Neural cell (in vitro differentiated cells): ENCODE results near the gene KIRREL3. TPM values are rescaled to one million over a fixed set of nuclear protein-coding genes. Genes with fewer than 3 reads are reported as not detected.
A peak's percentile ranks its signal among the peaks of the same experiment; 100 is the strongest.

ENCODE experiments used
- H2AFZ ChIP-seq: fragments of 200-600, 300-800 bp; sonication (generic), shearing (Covaris generic); 2 replicates; pipeline ENCODE4 v1.6.0; 2014; ENCODE audit warnings: low read depth, mild to moderate bottlenecking, antibody characterized with exemption, low read length, moderate library complexity
- H3F3A ChIP-seq: fragments of 200-600 bp; shearing (Covaris generic); 2 replicates; pipeline ENCODE4 v1.6.1; 2016; ENCODE audit warnings: mild to moderate bottlenecking, moderate library complexity, mixed read lengths, antibody characterized with exemption, low read length; ENCODE audit not compliant: insufficient read depth, poor library complexity, severe bottlenecking
- H3K27ac ChIP-seq: fragments of 200-600, 300-800 bp; sonication (generic), shearing (Covaris generic); 2 replicates; pipeline ENCODE4 v1.5.1; 2014; ENCODE audit warnings: mild to moderate bottlenecking, low read length, moderate library complexity
- H3K27me3 ChIP-seq: fragments of 300-800, 200-600 bp; sonication (generic), shearing (Covaris generic); 2 replicates; pipeline ENCODE4 v1.6.0; 2014; ENCODE audit warnings: mild to moderate bottlenecking, low read depth, low read length, moderate library complexity; ENCODE audit not compliant: insufficient read depth
- H3K36me3 ChIP-seq: fragments of 300-800, 200-600 bp; sonication (generic), shearing (Covaris generic); 2 replicates; pipeline ENCODE4 v1.5.1; 2014; ENCODE audit warnings: mild to moderate bottlenecking, antibody characterized with exemption, low read length, moderate library complexity; ENCODE audit not compliant: insufficient read depth
- H3K4me2 ChIP-seq: fragments of 300-800, 200-600 bp; sonication (generic), shearing (Covaris generic); 2 replicates; pipeline ENCODE4 v1.6.0; 2014; ENCODE audit warnings: mild to moderate bottlenecking, low read length
- H3K4me3 ChIP-seq: fragments of 300-800, 200-600 bp; sonication (generic), shearing (Covaris generic); 2 replicates; pipeline ENCODE4 v1.5.1; 2014; ENCODE audit warnings: mild to moderate bottlenecking, low read length, moderate library complexity
- H3K79me2 ChIP-seq: fragments of 200-600 bp; shearing (Covaris generic); replicated peaks from 2 replicates; pipeline ENCODE4 v1.6.0; 2014; ENCODE audit warnings: mild to moderate bottlenecking, low read length, moderate library complexity; ENCODE audit not compliant: insufficient read depth
- H3K9ac ChIP-seq: fragments of 300-800, 200-600 bp; sonication (generic), shearing (Covaris generic); 2 replicates; pipeline ENCODE4 v1.6.1; 2016; ENCODE audit warnings: mild to moderate bottlenecking, low read length, mixed read lengths
- H3K9me2 ChIP-seq: fragments of 200-600 bp; shearing (Covaris generic); 2 replicates; pipeline ENCODE4 v1.6.1; 2016; ENCODE audit warnings: mild to moderate bottlenecking, low read length, mixed read lengths; ENCODE audit not compliant: insufficient read depth
- H3K9me3 ChIP-seq: fragments of 200-600, 300-800 bp; sonication (generic), shearing (Covaris generic); 2 replicates; pipeline ENCODE4 v1.6.1; 2016; ENCODE audit warnings: mild to moderate bottlenecking, mixed run types, low read length, moderate library complexity, mixed read lengths
- H4K20me1 ChIP-seq: fragments of 200-600 bp; shearing (Covaris generic); 2 replicates; pipeline ENCODE4 v1.6.1; 2016; ENCODE audit warnings: mild to moderate bottlenecking, mixed run types; ENCODE audit not compliant: insufficient read depth
- CTCF ChIP-seq: fragments of 450-650 bp; IDR thresholded peaks from 2 replicates; pipeline ENCODE4 v1.5.1; 2014; ENCODE audit warnings: antibody characterized with exemption, mild to moderate bottlenecking, moderate library complexity; ENCODE audit not compliant: poor library complexity, severe bottlenecking
- EP300 ChIP-seq: fragments of 450-650 bp; conservative IDR thresholded peaks from 2 replicates; pipeline ENCODE4 v1.6.1; 2014; ENCODE audit warnings: antibody characterized with exemption, mild to moderate bottlenecking, moderate library complexity; ENCODE audit not compliant: poor library complexity, severe bottlenecking
- EZH2 ChIP-seq: fragments of 200-600, 300-800 bp; shearing (Covaris generic), sonication (generic); IDR thresholded peaks from 2 replicates; pipeline ENCODE4 v1.6.1; 2014; ENCODE audit warnings: antibody characterized with exemption, low read length, borderline replicate concordance, mild to moderate bottlenecking; ENCODE audit not compliant: insufficient read depth, poor library complexity, severe bottlenecking
- MXI1 ChIP-seq: fragments of 450-650 bp; conservative IDR thresholded peaks from 2 replicates; pipeline ENCODE4 v1.6.1; 2014; ENCODE audit warnings: antibody characterized with exemption, mild to moderate bottlenecking; ENCODE audit not compliant: poor library complexity, severe bottlenecking
- POLR2AphosphoS5 ChIP-seq: IDR thresholded peaks from 2 replicates; pipeline ENCODE4 v1.6.1; 2012
- RAD21 ChIP-seq: fragments of 450-650 bp; conservative IDR thresholded peaks from 2 replicates; pipeline ENCODE4 v1.6.1; 2014; ENCODE audit warnings: antibody characterized with exemption, mild to moderate bottlenecking, moderate library complexity
- REST ChIP-seq: IDR thresholded peaks from 2 replicates; pipeline ENCODE4 v1.6.1; 2012; ENCODE audit warnings: borderline replicate concordance
- SMC3 ChIP-seq: fragments of 450-650 bp; conservative IDR thresholded peaks from 2 replicates; pipeline ENCODE4 v1.6.1; 2014; ENCODE audit warnings: antibody characterized with exemption, mild to moderate bottlenecking, moderate library complexity; ENCODE audit not compliant: poor library complexity
- TAF1 ChIP-seq: IDR thresholded peaks from 2 replicates; pipeline ENCODE4 v1.6.1; 2012; ENCODE audit warnings: low read depth
- polyA plus RNA-seq: library from polyadenylated mRNA; depleted of rRNA; stranded (reverse); fragments of >200 nt; gene quantifications from 2 replicates; pipeline ENCODE4 v1.2.3, GENCODE V29; 2014

The KIRREL3 gene
- polyA plus RNA-seq, 1 donor from 2014 or later: 23.8 TPM

GRCh38 chr11:126457817-126458216 lies 542.8 kb downstream of the KIRREL3 start:
- Histone ChIP-seq H4K20me1 (no peaks in the 10 kb centered on the region), H3K27ac (no peak overlapping the region), H3K36me3 (no peaks in the 10 kb centered on the region), H3K9me3 (no peaks in the 10 kb centered on the region), H2AFZ (no peak overlapping the region), H3K27me3 (no peaks in the 10 kb centered on the region), H3K9me2 (no peaks in the 10 kb centered on the region), H3K4me3 (no peak overlapping the region), H3F3A (no peaks in the 10 kb centered on the region), H3K4me2 (no peak overlapping the region), H3K9ac (no peak overlapping the region), H3K79me2 (no peaks in the 10 kb centered on the region)
- TF ChIP-seq SMC3 (no peak), POLR2AphosphoS5 (no peak), TAF1 (no peak), MXI1 (no peak), REST (no peak), CTCF (no peak), RAD21 (no peak), EP300 (no peak), EZH2 (no peak)

GRCh38 chr11:126456783-126457542 lies 543.6 kb downstream of the KIRREL3 start:
- H4K20me1 ChIP-seq: no peaks in the 10 kb centered on the region
- H3K9me2 ChIP-seq: no peaks in the 10 kb centered on the region
- no peak overlapping the region for H2AFZ ChIP-seq
- H3K9ac ChIP-seq: no peak overlapping the region
- no peak overlapping the region for H3K4me3 ChIP-seq
- H3K79me2 ChIP-seq: no peaks in the 10 kb centered on the region
- H3F3A ChIP-seq: no peaks in the 10 kb centered on the region
- no peak overlapping the region for H3K27ac ChIP-seq
- no peaks in the 10 kb centered on the region for H3K9me3 ChIP-seq
- H3K27me3 ChIP-seq: no peaks in the 10 kb centered on the region
- H3K36me3 ChIP-seq: no peaks in the 10 kb centered on the region
- peak; percentile 5 for TF ChIP-seq POLR2AphosphoS5
- TF ChIP-seq SMC3: no peak
- no peak for TF ChIP-seq EP300
- TF ChIP-seq TAF1: no peak
- H3K4me2 ChIP-seq: no peak overlapping the region
